Skeletal muscle satellite cell (primary cell): ENCODE measurements around the gene ADD2.
"Not testable (repeated sequence)": the region's sequence is repeated elsewhere in the genome, so short reads cannot be mapped to it uniquely, and the experiment has no call there.

ENCODE experiments used
- H3K27me3 ChIP-seq: 2 replicates; pipeline ENCODE4 v1.7.0; 2013; ENCODE audit warnings: low read length; ENCODE audit not compliant: control insufficient read depth, insufficient read depth
- H3K36me3 ChIP-seq: 2 replicates; pipeline ENCODE4 v1.7.0; 2013; ENCODE audit warnings: mild to moderate bottlenecking, control low read depth, low read length; ENCODE audit not compliant: insufficient read depth
- H3K4me1 ChIP-seq: 2 replicates; pipeline ENCODE4 v1.7.0; 2013; ENCODE audit warnings: low read length; ENCODE audit not compliant: control insufficient read depth, insufficient read depth
- H3K4me2 ChIP-seq: 2 replicates; pipeline ENCODE4 v1.7.0; 2013; ENCODE audit warnings: mild to moderate bottlenecking, low read length
- H3K4me3 ChIP-seq: 2 replicates; pipeline ENCODE4 v1.7.0; 2013; ENCODE audit warnings: low read length
- H3K9ac ChIP-seq: 2 replicates; pipeline ENCODE4 v1.7.0; 2013; ENCODE audit warnings: mild to moderate bottlenecking, low read depth, low read length, moderate library complexity
- H3K9me3 ChIP-seq: replicated peaks from 2 replicates; pipeline ENCODE4 v1.7.0; 2013; ENCODE audit warnings: mild to moderate bottlenecking, control low read depth, low read length

ADD2 gene

DNA sequence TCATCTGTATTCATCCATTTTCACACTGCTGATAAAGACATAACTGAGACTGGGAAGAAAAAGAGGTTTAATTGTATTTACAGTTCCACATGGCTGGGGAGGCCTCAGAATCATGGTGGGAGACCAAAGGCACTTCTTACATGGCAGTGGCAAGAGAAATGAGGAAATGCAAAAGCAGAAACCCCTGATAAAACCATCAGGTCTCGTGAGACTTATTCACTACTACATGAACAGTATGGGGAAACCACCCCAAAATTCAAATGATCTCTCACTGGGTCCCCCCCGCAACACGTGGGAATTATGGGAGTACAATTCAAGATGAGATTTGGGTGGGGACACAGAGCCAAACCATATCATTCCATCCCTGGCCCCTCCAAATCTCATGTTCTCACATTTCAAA lies 30.0 kb upstream of the ADD2 start:
- not testable (repeated sequence) for H3K9ac ChIP-seq, H3K4me3 ChIP-seq, H3K9me3 ChIP-seq, H3K4me2 ChIP-seq, H3K4me1 ChIP-seq, H3K36me3 ChIP-seq
- peaks cover 19% of the 10 kb centered on the region for H3K27me3 ChIP-seq

DNA sequence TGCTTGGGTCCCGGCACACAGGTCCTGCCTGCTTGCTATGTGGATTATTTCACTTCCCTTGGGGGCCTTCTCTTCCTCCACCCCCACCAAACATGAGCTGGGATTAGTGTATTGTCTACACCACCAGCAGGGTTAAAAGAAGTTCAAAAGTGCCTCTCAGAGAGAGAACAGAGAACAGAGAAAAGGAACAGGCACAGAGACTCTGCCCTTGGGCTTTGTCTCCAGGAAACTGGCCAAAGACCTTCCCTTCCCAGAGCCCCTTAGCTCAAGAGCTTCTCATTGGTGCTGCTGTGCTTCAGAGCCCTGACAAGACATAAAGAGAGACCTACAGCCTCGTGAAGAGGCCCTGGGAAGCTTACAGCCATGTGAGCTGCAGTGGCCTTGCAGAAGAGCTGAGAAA lies 29.5 kb upstream of the ADD2 start:
- H3K27me3 ChIP-seq, result peaks cover 19% of the 10 kb centered on the region
- no peaks in the 10 kb centered on the region for H3K36me3 ChIP-seq
- no peak overlapping the region for H3K4me3 ChIP-seq

DNA sequence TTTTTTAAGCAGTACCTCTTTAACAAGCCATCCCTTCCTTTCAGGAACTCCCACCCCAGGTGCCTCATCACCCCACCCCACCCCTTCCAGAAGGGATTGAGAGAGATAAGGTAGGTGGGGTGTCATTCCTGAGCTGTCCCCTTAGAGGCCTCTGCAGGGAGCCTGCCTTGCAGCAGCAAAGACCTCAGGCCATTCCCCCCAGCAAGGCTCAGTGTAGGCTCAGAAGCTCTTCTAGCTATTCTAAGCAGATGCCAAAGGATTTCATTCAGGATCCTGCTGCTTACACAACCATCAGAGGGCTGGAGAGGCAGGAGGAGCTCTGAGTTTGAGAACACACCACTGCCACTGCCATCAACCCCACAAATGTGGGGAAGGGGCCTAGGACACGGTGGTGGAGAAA lies 28.3 kb upstream of the ADD2 start:
- Histone ChIP-seq H3K36me3 (no peaks in the 10 kb centered on the region), H3K9me3 (no peaks in the 10 kb centered on the region), H3K27me3 (peaks cover 21% of the 10 kb centered on the region), H3K4me3 (no peak overlapping the region), H3K4me2 (no peak overlapping the region), H3K9ac (no peak overlapping the region), H3K4me1 (no peaks in the 10 kb centered on the region)

More for the DNA sequence above, 29.5 kb upstream of the ADD2 start:
- Histone ChIP-seq H3K4me1 (no peaks in the 10 kb centered on the region), H3K9me3 (no peaks in the 10 kb centered on the region), H3K9ac (no peak overlapping the region), H3K4me2 (no peak overlapping the region)

DNA sequence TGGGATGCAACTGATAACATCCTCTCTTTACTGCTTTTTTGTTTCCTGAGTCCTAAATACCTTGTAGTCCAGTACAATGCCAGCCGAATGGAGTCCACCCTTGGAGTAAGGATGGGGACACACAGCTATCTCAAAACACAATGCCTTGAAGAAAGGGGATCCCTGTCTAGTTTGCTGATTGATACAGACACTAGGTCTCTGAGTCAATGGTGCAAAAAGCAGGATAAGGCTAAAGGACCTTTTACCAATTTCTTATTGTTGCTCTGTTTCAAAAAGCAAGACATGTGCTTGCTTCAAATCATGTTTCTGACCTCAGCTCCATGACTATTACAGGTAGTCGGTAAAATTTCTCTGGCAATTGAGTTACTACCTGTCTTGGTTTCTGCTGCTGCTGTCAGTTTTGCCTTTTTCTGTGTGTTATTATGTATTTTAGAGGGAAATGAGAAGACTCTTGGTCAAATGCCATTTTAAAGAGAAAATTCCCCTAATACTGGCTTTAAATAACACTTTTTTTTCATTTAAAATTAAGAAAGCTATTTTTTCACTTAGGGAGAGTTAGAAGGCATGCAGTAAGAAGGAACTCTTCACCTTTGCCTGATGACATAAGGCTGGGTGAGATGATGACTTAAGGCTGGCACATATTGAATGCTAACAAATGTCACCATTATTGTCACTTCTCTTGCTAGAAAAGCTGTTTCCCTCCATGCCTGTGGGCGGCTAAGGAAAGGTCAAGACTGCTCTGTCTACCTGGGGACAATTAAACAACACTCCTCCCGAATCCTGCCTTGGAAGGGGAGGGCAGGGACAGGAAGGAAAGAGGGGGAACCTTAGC lies 27.4 kb upstream of the ADD2 start:
- Histone ChIP-seq H3K27me3 (peaks cover 30% of the 10 kb centered on the region), H3K9ac (no peak overlapping the region), H3K4me3 (no peak overlapping the region), H3K36me3 (no peaks in the 10 kb centered on the region), H3K4me2 (no peak overlapping the region), H3K9me3 (no peaks in the 10 kb centered on the region), H3K4me1 (no peaks in the 10 kb centered on the region)

DNA sequence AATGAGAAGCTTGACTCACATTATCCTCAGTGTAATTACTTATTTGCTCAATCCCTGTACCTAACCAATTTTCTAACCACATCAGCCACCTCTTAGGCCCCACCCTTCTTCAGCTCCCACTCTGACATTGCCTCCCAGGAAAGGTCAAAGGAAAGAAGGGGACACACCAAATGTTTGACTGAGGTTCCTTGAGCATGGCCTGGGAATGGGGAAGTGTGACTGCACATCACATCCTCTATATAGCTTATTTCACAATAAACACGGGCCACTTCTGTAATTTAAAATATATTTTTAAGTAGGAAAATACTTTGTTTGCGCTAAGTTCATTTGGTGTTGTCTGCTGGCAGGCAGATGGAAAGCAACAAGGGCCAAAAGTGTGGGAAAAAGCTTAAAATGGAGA lies 25.4 kb upstream of the ADD2 start:
- H3K4me2 ChIP-seq, result no peak overlapping the region
- no peak overlapping the region for H3K9ac ChIP-seq
- no peak overlapping the region for H3K4me3 ChIP-seq
- H3K4me1 ChIP-seq, result peaks cover 4% of the 10 kb centered on the region
- H3K27me3 ChIP-seq, result peaks cover 48% of the 10 kb centered on the region
- H3K36me3 ChIP-seq, result no peaks in the 10 kb centered on the region
- no peaks in the 10 kb centered on the region for H3K9me3 ChIP-seq

DNA sequence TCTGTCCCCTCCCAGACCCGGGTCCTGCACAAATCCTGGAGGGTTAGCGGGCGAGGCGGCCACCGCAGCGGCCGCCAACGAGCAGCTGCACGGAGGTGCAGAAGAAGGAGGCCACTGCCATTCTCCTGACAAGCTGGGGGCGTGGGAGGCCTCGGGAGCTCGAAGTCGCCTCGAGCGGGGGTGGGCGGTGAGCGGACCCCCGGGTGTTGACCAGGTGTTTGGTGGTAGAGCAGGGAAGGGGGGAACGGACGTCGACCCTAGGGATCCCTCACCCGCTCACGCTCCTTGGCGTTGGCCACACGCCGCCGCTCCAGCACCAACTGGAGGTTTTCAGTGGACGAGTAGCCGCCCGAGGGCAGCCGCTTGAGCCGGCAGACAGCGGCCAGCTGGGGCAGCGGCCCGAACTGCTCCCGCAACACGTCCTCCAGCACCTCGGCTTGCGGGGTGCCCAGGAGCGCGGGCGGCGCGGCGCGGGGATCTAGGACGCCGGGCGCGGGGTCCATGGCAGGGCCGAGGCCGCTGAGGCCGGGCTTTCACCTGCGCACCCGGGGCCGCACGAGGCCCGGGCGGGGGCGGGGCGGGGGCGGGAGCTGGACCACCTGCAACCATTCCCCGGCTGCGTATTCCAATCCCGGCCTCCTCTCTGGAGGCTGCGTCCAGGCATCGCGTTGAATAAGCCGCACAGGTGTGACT lies 22.3 kb upstream of the ADD2 start, which contains the start of gene FIGLA:
Gene FIGLA, minus strand, starts transcription at position 508 of the 693 bp plus-strand sequence. Its CDS starts 5 bp downstream, at position 503.
- Histone ChIP-seq H3K9me3 (no peaks in the 10 kb centered on the region), H3K36me3 (no peaks in the 10 kb centered on the region), H3K9ac (no peak within 1 kb of the TSS), H3K4me2 (peak within 1 kb of the TSS; percentile 73), H3K4me1 (peaks cover 4% of the 10 kb centered on the region), H3K27me3 (peaks cover 64% of the 10 kb centered on the region), H3K4me3 (peak within 1 kb of the TSS; percentile 49)

DNA sequence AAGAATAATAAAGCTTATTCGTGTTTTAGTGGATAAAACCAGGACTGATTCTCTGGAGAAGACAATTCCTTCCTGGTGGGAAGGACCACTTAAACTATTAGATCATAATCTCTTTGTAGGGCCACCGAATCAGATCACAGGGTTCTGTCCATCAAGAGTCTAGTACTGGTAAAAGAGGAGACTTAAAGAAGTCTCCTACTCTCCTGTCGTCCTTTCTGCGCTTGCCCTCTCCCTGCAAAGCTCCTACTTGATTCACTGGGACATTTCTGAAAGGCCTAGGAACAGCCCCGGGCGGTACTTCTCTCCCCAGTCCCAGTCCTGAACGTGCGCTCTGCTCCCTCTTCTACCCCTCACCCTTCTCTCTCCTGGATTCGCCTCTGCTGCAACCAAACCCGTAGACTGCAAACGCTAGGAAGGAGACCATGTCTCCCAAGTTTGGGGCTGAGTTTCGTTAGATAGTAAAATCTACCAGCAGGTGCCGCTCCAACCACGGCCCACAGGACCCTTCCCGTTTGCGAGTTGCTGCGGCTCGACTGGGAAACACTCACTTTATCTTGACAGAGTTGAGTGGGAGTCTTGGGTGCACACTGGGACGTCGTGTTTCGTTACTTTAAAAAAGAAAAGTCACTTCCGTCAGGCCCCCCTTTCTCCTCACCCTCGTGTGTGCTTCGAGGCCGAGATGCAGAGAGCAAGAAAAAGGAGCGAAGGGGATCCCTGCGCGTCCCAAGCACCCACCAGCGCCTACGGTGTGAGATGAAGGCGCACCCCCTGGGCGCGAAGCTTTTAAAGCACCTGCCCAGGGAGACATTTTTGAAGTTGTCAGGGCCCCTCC lies 21.5 kb upstream of the ADD2 start:
- Histone ChIP-seq H3K4me2 (peak overlapping the region; percentile 73), H3K27me3 (peaks cover 60% of the 10 kb centered on the region), H3K4me3 (peak overlapping the region; percentile 49)

DNA sequence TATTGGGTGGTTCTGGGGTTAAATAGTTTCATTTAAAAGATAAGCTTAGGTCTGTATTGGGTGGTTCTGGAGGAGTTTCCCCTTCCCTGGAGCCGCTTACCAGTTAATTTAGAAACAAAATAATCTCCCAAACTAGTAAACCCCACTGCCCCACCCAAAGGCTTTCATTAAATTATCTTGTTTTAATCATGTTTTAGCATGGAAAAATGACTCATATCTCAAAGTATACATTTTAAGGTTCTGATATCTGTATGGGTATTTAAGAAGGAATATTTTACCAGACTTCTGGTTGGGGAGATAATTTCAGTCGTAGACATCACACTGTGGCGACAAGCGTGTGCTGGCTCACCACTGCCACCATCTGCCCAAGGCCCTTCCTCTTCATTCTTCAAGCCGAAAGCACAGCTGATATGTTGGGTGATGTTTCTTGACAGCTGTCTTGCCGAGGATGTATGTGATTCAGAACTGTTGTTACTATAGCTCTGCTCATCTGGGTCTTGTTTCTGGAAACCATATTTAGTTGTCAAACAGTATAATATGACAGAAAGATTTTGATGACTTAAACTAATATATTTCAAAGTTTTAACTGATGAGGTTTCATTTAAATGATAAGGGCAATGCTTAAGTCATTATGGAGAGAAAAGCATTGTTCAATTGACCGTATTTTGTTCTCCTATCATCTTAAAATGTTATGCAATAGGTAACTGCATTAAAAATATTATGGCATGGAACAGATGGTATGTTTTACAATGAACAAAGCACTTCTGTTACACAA lies 17.3 kb upstream of the ADD2 start:
- H3K9me3 ChIP-seq, result no peaks in the 10 kb centered on the region
- H3K4me1 ChIP-seq, result peaks cover 4% of the 10 kb centered on the region
- no peak overlapping the region for H3K4me3 ChIP-seq
- H3K36me3 ChIP-seq, result no peaks in the 10 kb centered on the region
- no peak overlapping the region for H3K4me2 ChIP-seq
- peaks cover 44% of the 10 kb centered on the region for H3K27me3 ChIP-seq
- H3K9ac ChIP-seq, result no peak overlapping the region

More for the DNA sequence above, 21.5 kb upstream of the ADD2 start:
- peaks cover 4% of the 10 kb centered on the region for H3K4me1 ChIP-seq
- H3K9ac ChIP-seq, result no peak overlapping the region
- H3K9me3 ChIP-seq, result no peaks in the 10 kb centered on the region
- H3K36me3 ChIP-seq, result no peaks in the 10 kb centered on the region

DNA sequence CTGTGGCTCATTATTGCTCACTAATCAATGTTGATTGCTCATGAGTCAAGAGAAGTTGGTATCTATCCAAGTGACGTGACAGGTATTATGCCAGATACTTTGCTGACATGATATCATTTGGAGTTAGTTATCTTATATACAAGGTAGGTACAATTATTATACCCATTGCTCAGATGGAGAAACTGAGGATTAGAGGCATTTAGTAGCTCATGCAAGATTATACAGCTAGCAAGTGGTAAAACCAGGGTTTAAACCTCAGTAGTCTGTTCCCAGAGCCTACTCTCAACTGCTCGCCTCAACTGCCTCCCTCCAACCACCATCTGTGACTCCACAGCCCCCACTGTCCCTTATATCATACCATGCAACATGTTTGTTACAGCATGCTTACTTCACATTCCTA lies 16.3 kb upstream of the ADD2 start:
- no peaks in the 10 kb centered on the region for H3K4me1 ChIP-seq
- H3K4me2 ChIP-seq, result no peak overlapping the region
- no peak overlapping the region for H3K4me3 ChIP-seq
- H3K9me3 ChIP-seq, result no peaks in the 10 kb centered on the region
- no peaks in the 10 kb centered on the region for H3K36me3 ChIP-seq
- H3K9ac ChIP-seq, result no peak overlapping the region
- H3K27me3 ChIP-seq, result peaks cover 34% of the 10 kb centered on the region

DNA sequence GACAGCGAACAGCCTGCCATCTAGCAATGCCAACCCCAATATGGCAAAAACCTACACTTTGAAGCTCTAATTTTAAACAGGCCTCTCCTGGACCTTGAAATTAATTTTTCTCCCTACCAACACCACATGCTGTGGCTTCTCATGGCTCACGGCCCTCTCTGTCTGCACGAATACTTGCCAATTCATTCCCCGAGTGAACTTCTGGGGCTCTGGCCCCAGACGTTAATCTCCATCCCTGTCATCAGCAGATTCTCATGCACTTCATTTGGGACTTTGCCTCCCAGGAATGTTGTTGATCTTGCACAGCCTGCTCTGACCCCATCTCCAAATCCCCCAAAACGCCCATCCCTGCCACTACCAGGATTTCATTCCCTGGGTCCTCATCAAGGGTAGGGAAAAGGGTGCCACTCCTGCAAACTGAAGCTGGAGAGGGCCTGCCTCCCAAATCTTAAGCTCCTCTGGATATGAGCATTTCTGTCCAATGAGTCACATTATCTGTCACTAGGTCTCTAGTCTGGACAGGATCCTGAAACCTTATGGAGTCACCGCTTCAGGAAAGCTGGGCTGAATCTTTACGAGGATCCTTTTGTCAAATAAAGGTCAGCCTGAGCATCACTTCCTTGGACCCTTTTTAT lies 12.0 kb upstream of the ADD2 start:
- no peaks in the 10 kb centered on the region for H3K36me3 ChIP-seq
- no peak overlapping the region for H3K4me2 ChIP-seq
- no peaks in the 10 kb centered on the region for H3K4me1 ChIP-seq
- peaks cover 18% of the 10 kb centered on the region for H3K27me3 ChIP-seq
- no peaks in the 10 kb centered on the region for H3K9me3 ChIP-seq
- no peak overlapping the region for H3K9ac ChIP-seq
- H3K4me3 ChIP-seq, result no peak overlapping the region
